Urinary bladder (tissue), 4 donors: Measurements from ENCODE around the gene ISM2. TPM values are rescaled to one million over a fixed set of nuclear protein-coding genes. Genes with fewer than 3 reads are reported as not detected.

ENCODE experiments used
- DNase-seq: peaks from one replicate; pipeline ENCODE4 v3.0.0-alpha.2; 2015; ENCODE audit errors: extremely low spot score
- H3K27ac ChIP-seq: one replicate; pipeline ENCODE4 v1.5.1; 2013; ENCODE audit warnings: low read depth, mild to moderate bottlenecking, moderate library complexity
- H3K36me3 ChIP-seq: one replicate; pipeline ENCODE4 v1.6.1; 2013; ENCODE audit warnings: mild to moderate bottlenecking, moderate library complexity; ENCODE audit not compliant: insufficient read depth
- H3K4me1 ChIP-seq: one replicate; pipeline ENCODE4 v1.6.1; 2013; ENCODE audit warnings: mild to moderate bottlenecking, moderate library complexity; ENCODE audit not compliant: insufficient read depth
- H3K4me3 ChIP-seq: one replicate; pipeline ENCODE4 v1.5.1; 2013; ENCODE audit warnings: low read depth, low read length
- WGBS: extraction: QIAGEN DNeasy Blood & Tissue Kit; methylation state at CpG from one replicate; pipeline ENCODE4 v1.1.7; 2013; 5-methylcytosine and 5-hydroxymethylcytosine counted together
- polyA plus RNA-seq: library from polyadenylated mRNA; stranded (reverse); fragments of 200-250 nt; gene quantifications from one replicate; pipeline ENCODE4 v1.2.3, GENCODE V29; 2013
- total RNA-seq: library from RNA; depleted of rRNA; stranded (reverse); fragments of >200 nt; gene quantifications from one replicate; pipeline ENCODE4 v1.2.3, GENCODE V29; 2014
- donor health status: healthy with polysubstance abuse.
- donor health status: healthy.

The ISM2 gene
- total and polyA plus RNA-seq, 2 donors, result 0.51 TPM; not detected in 1

DNA sequence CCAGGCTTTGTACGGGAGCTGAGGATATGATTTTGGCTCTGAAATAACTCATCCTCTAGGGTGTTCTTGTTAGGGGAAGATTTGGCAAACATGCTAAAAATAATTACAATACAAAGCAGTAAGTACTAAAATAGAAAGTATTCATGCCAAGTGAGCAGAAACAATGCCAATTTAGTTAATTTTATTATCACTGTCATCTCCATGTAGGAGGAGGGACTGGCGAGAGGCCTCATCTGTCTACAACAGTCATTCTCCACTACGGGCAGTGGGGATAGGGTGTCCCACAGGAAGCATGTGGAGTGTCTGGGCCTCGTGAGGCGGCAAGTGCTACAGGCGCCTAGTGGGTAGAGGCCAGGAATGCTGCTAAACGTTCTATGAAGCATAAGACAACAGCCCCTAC lies 3.3 kb downstream of the ISM2 start:
- DNase-seq, result no peak

DNA sequence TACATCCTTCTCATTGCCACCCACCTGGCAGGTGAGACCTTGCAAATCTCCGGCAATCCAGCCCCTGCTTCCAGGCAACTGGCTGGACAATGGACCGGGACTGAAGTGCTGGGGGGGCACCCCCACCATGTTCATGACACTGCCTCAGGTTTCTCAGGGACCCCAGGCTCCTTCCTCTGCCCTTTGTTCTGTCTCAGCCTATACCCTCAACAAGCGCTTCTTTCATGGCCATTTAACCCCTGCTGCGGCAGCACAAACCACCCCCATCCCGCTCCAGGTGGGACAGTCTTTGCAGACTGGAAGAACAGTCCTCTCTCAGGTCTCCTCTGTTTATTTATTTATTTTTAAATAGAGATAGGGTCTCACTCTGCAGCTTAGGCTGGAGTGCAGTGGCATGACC lies 7.6 kb downstream of the ISM2 start:
- WGBS, result 93% methylated on average over 5 of the region's 5 CpGs
- no peaks in the 10 kb centered on the region for H3K4me1 ChIP-seq
- H3K4me3 ChIP-seq, result no peak overlapping the region
- no peaks in the 10 kb centered on the region for H3K36me3 ChIP-seq
- H3K27ac ChIP-seq, result no peak overlapping the region
- no peak for DNase-seq

More for the DNA sequence above, 3.3 kb downstream of the ISM2 start:
- WGBS, result 69% methylated on average over 7 of the region's 7 CpGs
- H3K27ac ChIP-seq, result no peak overlapping the region
- no peak overlapping the region for H3K4me3 ChIP-seq
- H3K36me3 ChIP-seq, result no peaks in the 10 kb centered on the region
- no peaks in the 10 kb centered on the region for H3K4me1 ChIP-seq

GRCh38 chr14:77490347-77490986 lies 8.1 kb downstream of the ISM2 start:
- 81% methylated on average over 8 of the region's 8 CpGs for WGBS
- Histone ChIP-seq H3K36me3 (no peaks in the 10 kb centered on the region), H3K4me1 (no peaks in the 10 kb centered on the region), H3K27ac (no peak overlapping the region), H3K4me3 (no peak overlapping the region)
- DNase-seq, result no peak

DNA sequence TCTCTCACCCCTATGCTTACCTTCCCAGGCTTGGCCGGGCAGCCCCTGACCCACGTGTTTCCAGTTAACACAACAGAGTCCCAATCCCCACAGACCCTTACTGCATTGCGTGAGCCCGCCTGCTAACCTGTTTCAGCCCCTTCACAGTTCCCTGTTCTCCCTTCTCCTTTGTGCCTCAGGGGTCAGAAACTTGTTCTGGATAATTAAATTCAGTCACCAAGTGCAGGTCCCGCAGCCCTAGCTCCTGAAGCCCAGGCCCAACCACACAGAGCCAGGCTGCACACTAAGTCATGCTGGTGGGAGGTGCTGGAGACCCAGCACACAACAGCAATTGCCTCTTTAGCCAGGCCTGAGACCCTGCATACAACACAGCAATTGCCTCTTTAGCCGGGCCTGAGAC lies 9.6 kb downstream of the ISM2 start:
- Histone ChIP-seq H3K4me3 (no peak overlapping the region), H3K36me3 (no peaks in the 10 kb centered on the region), H3K4me1 (no peaks in the 10 kb centered on the region), H3K27ac (no peak overlapping the region)
- DNase-seq, result no peak
- WGBS, result 83% methylated on average over 6 of the region's 6 CpGs

DNA sequence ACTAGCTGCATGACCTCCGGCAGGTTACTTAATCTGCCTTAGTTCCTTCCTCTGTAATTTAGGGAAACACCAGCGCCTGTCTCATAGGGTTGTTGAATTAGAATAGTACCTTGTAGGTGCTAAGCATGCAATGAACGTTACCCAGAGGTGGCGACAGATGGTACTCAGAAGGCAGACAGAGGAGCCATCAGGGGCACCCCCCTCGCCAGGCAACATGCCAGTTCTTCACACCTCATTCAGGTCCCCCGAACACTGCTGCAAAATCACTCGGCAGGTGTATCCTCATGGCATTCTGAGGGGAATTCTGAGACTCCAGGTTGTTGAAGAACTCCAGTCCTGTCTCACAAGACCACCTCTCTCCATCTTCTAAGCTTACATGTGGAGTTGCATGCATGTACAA lies 10.1 kb downstream of the ISM2 start:
- Histone ChIP-seq H3K4me1 (no peaks in the 10 kb centered on the region), H3K36me3 (no peaks in the 10 kb centered on the region), H3K4me3 (no peak overlapping the region), H3K27ac (no peak overlapping the region)
- 86% methylated on average over 7 of the region's 7 CpGs for WGBS
- DNase-seq, result no peak

DNA sequence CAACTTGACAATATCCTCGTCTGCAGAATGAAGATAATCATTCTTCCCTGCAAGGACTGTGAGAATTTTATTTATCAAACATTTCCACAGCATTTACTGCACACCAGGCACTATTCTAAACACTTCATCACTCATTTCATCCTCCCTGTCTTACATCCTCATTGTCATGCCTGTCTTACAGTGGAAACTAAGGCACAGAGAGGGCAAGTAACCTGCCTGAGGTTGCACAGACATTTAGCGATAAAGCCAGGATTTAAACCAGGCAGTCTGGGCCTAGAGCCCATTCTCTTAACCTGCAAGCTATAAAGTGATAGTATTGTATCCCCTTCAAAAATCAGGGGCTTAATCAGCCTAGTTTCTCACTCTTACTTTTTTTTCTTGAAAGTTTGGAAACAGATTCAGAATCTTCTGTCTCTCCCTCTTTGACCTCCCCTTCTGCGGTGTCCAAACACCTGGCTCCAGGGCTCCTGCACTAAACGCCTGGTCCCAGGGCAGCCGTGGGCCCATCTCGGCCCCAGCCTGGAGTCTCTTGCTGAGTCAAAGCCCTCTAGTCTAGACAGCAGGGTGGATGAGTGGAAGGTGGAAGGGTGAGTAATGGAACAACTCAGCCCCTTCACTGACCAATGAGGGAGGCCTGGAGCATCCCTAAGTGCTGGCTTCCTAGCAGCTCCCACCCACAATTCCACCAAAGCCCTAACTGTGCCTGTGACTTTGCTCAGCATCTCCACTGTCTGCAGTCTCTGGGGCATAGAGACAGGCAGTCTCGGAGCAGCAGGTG lies 12.5 kb downstream of the ISM2 start:
- H3K4me3 ChIP-seq, result no peak overlapping the region
- no peak overlapping the region for H3K27ac ChIP-seq
- DNase-seq, result no peak
- no peaks in the 10 kb centered on the region for H3K4me1 ChIP-seq
- no peaks in the 10 kb centered on the region for H3K36me3 ChIP-seq
- 90% methylated on average over 7 of the region's 7 CpGs for WGBS

GRCh38 chr14:77485256-77485655 lies 13.4 kb downstream of the ISM2 start:
- no peak overlapping the region for H3K27ac ChIP-seq
- DNase-seq, result no peak
- H3K4me1 ChIP-seq, result no peaks in the 10 kb centered on the region
- no peaks in the 10 kb centered on the region for H3K36me3 ChIP-seq
- 89% methylated on average over 3 of the region's 3 CpGs for WGBS
- H3K4me3 ChIP-seq, result no peak overlapping the region

GRCh38 chr14:77482422-77482821 lies 16.2 kb downstream of the ISM2 start:
- Histone ChIP-seq H3K27ac (no peak overlapping the region), H3K4me3 (no peak overlapping the region), H3K36me3 (no peaks in the 10 kb centered on the region), H3K4me1 (no peaks in the 10 kb centered on the region)
- 80% methylated on average over 8 of the region's 8 CpGs for WGBS
- DNase-seq, result no peak

DNA sequence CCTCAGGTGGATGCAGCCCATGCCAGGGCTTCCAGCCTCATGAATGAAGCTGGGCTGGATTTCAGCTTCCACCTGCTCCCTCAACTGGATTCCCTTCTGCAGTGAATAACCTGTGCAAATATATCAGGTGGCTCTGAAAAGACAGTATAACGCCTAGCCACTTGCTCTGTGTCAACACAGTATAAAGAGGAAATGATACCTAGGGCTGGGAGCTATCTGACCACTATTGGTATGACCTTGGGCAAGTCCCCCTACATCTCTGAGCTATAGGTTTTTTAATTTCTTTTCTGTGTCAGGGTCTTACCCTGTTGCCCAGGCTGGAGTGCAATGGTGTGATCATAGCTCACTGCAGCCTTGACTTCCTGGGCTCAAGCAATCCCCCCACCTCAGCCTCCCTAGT lies 19.8 kb downstream of the ISM2 start:
- Histone ChIP-seq H3K27ac (no peak overlapping the region), H3K4me3 (no peak overlapping the region), H3K36me3 (no peaks in the 10 kb centered on the region), H3K4me1 (no peaks in the 10 kb centered on the region)
- no peak for DNase-seq
- 80% methylated on average over 1 of the region's 1 CpG for WGBS

DNA sequence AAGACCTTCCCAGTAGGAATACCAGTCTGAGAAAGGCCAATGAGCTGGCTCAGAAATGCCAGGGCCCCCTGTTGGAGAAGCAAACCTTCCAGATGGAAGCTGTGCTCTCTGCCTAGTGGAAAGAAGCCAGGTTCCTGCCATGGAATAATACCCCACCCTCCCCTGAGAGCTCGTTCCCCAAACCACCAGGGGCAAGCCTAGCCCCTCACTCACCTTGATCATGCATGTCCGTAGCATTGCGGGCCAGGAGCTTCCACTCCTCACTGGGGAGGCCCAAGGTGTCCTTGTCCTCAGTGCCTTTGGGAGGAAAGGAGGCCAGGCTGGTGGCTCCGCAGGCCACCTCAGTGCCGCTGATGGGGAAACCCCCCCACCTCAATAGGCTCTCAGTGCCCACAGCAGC lies 20.6 kb downstream of the ISM2 start:
- H3K36me3 ChIP-seq, result no peaks in the 10 kb centered on the region
- 87% methylated on average over 5 of the region's 5 CpGs for WGBS
- no peak overlapping the region for H3K4me3 ChIP-seq
- no peak for DNase-seq
- H3K4me1 ChIP-seq, result no peaks in the 10 kb centered on the region
- H3K27ac ChIP-seq, result no peak overlapping the region

DNA sequence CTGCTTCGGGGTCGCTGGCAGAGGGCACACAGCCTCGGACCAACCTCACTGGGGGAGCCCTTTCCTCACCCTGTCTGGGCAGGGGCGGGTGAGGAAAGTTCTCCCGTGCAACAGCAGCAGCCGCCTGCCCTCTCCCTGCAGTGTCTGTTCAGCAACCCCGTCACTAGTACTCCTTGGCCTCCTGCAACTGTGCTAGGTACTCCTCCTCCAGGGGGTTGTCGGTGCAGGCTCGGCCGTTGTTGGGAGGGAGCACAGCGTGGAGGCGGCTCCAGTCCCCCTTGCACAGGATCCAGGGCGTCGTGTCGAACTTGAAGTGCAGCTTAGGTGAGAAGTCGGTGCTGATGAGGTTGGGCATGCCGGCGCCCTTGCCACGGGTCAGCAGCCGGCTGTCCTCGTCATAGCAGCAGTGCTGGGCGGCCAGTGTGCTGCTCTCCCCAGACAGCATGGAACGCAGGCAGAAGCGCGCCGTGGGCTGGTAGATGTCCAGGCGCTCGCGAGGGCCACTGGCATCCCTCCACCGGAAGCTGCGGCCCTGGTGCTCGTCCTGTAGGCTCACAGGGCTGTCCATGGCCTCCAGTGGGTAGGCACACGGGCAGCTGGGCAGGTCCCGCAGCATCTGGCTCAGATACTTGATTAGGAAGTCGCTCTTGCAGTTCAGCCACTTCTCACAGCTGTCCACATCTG lies 23.0 kb downstream of the ISM2 start:
- no peaks in the 10 kb centered on the region for H3K4me1 ChIP-seq
- H3K27ac ChIP-seq, result no peak overlapping the region
- no peak for DNase-seq
- H3K4me3 ChIP-seq, result no peak overlapping the region
- 87% methylated on average over 35 of the region's 35 CpGs for WGBS
- H3K36me3 ChIP-seq, result no peaks in the 10 kb centered on the region

GRCh38 chr14:77474479-77475177 lies 24.0 kb downstream of the ISM2 start:
- Histone ChIP-seq H3K36me3 (no peaks in the 10 kb centered on the region), H3K4me1 (no peaks in the 10 kb centered on the region), H3K27ac (no peak overlapping the region), H3K4me3 (no peak overlapping the region)
- no peak for DNase-seq
- 45% methylated on average over 9 of the region's 9 CpGs for WGBS

GRCh38 chr14:77473921-77474320 lies 24.7 kb downstream of the ISM2 start:
- H3K4me1 ChIP-seq, result no peaks in the 10 kb centered on the region
- H3K27ac ChIP-seq, result no peak overlapping the region
- no peak for DNase-seq
- no peak overlapping the region for H3K4me3 ChIP-seq
- WGBS, result 64% methylated on average over 5 of the region's 5 CpGs
- no peaks in the 10 kb centered on the region for H3K36me3 ChIP-seq
